Activated CD4-positive, alpha-beta T cell treated with anti-CD3 and anti-CD28 coated beads, Interleukin-2, amount 50 U/mL, for 48 hours (primary cell): Measurements from ENCODE around the gene PRKAG1.

Experiments
- DNase-seq, 2 experiments: peaks; one replicate each; pipeline ENCODE4 v3.0.0-alpha.2; 2020

Gene PRKAG1

GRCh38 chr12:49049566-49050224, 31.1 kb upstream of the PRKAG1 start:
- no peak for DNase-seq

DNA sequence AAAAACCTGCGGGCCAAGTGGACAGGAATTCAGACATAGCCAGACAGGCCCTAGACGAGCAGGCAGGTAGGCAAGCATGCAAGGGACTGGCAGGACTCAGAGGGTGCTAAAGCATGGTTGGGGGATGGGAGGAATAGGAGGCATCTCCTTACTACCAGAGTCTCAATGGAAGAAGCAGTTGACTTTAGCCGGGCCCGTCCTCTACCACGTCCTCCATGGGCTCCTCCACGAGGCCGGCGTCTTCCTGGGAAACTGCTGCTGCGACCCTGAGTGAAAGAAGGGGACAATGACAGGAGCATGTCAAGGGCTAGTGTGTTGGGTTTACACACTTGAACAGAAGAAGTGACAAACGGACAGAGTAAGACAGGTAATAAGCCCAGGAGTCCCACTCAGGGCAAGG, 30.4 kb upstream of the PRKAG1 start:
- DNase-seq = no peak

DNA sequence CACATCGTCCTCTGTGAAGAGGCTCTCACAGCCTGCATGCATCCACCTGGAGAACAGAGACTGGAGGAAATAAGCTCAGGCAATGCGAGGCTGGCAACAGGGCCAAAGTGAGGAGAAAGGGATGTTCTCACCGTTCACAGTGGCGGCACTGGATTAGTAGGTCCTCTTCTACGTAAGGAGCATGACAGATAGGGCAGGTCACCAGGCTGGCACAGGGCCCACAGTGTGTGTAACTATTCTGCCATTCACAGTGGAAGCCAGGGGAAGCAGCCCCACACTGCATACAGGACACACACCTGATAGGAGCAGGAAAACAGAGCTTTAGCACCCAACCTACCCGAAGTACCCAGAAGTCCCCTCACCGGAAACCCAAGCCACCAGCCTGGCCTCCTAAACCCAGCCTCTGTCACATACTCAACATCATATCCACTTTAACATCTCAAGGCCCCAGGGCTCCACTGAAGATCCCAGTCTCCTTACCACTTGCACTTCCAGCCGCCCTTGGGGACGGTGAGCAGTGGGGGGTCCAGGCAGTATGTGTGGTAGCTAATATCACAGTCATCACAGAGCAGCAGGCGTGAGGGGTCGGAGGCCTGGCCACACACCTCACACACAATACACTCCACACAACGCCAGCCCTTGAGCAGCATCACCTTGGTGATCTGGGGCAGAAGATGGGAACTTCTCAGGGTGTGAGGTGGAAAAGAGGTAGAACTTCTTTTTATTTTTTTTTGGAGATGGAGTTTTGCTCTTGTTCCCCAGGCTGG, 27.7 kb upstream of the PRKAG1 start:
- DNase-seq = no peak

DNA sequence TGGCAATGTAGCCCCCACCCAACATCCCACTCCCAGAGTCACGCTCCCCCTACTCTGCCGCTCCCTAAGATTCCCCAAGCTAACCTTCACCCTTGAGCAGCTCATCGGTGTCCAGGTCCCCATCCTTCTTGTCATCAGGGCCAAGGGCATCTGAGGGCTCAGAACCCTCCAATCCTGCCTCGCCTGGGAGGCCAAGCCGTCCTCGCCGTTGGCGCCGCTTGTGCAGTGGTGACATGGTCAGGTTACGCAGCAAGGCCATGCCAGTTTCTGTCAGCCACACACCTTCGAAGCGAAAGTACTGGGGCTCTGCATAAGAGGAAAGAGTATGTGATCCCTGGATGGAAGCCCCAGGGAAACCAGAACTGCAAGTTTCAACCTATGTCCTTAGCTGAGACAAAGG, 26.1 kb upstream of the PRKAG1 start:
- DNase-seq = no peak

DNA sequence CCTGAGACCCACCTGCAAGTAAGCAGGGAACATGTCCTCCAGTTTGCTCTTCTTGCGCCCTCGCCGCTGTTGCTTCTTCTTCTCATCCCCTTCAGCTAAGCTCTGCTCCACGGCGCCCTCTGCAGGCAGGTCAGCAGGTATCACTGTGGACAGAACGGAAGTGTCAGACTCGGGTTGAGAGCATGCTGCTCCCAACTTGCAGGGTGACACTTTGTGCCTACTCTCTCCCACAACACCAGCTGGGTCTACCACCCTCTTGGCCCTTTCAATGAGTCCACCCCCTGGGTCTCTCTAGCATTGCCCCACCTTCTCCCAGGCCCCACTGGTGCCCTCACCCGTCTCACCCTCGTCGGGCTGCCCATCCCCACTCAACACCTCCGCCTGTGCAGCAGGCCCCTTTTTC, 25.3 kb upstream of the PRKAG1 start:
- DNase-seq = peak; percentile 87 to 88

DNA sequence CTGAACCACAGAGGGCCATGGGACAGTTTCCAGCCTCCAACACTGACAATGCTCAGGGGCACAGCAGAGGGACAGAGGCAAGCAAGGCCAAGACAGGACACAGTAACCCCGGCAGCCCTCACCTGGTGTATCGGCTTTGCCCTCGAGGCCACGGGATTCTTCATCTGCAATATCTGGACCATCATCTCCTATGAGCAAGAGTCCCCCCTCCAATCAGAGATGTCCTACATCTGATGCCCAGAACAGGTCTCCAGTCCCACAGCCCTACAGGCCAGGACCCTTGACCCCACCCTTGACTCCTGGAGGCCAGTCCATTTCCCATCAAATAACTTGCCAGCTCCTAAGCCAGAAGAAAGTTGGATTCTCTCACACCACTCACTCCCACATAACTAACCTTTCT, 24.7 kb upstream of the PRKAG1 start:
- DNase-seq = no peak

- DNase-seq = no peak
Measured at GRCh38 chr12:49041881-49042484, 23.4 kb upstream of the PRKAG1 start.

- DNase-seq = no peak
Measured at GRCh38 chr12:49041036-49041880, 22.7 kb upstream of the PRKAG1 start.

GRCh38 chr12:49040364-49040855, 21.8 kb upstream of the PRKAG1 start:
- DNase-seq = no peak

DNA sequence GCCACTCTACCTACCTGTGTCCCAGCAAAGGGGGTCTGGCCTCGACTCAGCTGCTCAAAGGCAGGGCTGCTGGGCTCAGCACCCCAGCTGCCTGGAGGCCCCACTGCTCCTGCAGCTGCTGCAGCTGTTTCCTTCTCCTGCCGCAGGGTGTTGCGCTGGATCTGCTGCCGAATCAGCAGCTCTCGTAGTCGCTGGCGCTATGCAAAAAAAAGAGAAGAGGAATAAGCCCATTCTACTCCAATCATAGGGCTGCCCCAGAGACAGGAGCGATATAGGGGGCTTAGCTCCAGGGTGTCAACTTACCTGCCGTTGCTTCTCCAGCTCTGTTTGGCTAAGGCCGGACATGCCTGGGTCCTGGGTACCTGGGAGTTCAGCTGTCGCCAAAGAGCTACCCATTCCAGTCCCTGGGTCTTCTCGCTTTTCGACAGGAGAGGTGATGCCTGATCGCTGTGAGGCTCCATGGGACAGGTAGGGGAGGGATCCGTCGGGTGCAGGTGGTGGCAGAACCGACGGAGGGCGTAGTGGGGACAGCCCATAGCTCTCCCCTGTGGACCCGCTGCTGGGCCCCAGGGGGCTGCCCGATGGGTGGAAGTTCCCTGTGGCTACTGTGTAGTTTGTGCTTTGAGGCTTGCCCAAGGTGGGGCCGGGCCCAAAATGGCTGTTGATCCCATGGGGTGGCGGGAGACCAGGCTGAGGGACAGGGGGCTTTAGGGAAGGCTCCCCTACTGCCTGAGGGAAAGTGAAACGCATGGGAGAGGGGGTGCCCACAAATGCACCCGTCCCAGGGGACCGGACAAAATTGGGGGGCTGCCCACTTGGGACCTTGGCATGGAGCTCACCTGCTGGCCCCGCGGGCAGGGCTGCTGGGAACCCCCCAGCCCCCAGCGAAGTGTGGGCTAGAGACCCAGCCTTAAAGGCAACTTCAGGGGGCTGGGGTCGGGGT, 21.1 kb upstream of the PRKAG1 start:
- DNase-seq = no peak

DNA sequence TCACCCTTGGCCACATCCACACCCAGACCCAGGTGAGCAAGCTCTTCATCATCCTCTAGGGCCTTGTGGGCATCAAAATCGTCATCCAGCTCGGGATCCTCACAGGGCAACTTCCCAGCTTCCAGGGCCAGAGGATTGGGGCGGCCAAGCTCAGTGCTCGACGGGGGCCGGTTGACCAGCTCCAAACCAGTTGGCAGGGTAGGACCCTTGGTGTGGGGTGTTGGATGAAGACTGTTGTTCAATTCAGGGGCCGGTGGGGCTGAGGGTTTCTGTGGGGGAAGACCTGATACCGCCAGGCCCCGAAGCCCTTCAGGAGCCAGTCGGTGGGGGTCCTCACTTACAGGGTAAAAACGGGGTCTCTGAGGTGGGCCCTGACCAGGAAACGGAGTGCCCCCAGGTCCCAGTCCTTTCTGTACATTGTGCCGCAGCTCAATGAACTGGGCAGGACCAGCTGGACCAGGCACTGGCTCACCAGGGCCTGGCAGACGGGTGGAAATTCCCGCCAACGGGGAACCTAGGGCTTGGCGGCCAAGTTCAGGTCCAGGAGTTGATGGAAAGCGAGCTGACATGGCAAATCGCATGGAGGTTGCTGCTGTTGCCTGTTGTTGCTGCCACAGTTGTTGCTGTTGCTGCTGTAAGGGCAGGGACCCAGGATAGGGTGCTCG, 19.8 kb upstream of the PRKAG1 start:
- DNase-seq = no peak

DNA sequence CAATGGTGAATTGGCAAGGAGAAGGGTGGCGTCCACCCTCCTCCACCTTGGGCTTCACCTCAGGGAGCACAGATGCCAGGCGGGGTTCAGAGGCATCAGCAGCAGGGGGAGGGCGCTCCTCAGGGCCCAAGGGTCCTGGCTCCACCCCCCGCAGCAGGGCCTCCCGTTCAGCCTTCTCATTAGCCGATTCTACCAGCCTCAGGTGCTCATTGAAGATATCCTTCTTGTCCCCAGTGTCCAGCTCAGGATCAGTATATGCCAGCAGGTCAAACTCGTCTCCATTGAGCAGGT, 19.3 kb upstream of the PRKAG1 start:
- no peak for DNase-seq

- no peak for DNase-seq
Measured at GRCh38 chr12:49037111-49037946, 18.8 kb upstream of the PRKAG1 start.

- DNase-seq = no peak
Measured at GRCh38 chr12:49036029-49036428, 17.5 kb upstream of the PRKAG1 start.

- DNase-seq = no peak
Measured at GRCh38 chr12:49034286-49034622, 15.7 kb upstream of the PRKAG1 start.

DNA sequence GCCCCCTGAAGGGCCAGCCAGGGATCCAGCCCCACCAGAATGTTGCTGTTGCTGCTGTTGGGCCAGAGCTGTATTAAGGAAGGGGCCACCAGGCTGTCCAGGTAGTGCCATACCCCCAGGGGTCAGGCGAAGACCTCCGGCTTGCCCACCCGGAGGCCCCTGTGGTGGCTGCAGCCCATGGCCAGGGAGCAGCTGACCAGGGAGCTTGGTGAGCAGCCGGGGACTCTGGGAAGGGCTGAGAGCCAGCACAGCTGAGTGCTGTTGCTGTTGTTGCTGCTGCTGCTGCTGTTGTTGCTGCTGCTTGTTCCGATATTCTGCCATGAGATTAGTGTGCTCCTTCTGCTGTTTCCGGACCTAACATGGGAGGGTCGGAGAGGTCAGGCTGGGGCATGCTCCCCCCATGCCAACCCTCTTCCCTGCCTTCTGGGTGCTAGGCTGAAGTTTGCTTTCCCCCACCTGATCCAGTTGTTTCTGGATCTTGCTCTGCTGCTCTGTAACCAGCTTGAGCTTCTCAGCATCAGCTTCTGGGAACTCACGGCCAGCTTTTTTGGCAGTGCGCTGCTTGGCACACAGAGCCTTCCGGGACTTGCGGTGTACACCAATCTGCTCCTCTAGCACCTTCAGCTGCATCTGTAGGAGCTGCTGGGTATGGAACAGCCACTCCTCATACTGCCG, 15.2 kb upstream of the PRKAG1 start:
- no peak for DNase-seq

GRCh38 chr12:49032679-49033447, 14.3 kb upstream of the PRKAG1 start:
- DNase-seq = no peak

DNA sequence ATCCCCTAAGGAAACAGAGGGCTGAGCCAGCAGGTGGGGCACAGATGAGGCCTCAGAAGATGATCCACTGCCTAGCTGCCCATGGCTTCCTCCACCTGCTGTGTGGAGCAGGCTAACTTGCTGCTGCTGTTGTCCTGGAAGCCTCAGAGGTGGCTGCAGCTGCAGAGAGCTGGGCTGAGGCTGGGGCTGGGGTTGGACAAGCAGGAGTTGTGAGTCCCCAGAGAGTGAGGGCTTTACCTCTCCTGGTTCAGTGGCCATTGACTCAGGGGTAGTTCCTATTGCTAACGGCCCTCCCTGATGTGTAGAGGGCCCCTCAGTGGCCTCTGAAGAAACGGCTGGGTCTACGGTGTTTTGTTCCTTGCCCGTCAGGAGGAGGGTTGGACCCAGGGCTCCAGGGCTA, 13.7 kb upstream of the PRKAG1 start:
- DNase-seq = no peak

- DNase-seq = no peak
Measured at GRCh38 chr12:49031573-49032161, 13.1 kb upstream of the PRKAG1 start.
